ENCODE measurements around the gene BMP5.

Gene BMP5

GRCh38 chr6:55798571-55798970 lies 76.8 kb downstream of the BMP5 start:
- no peak for DNase-seq

GRCh38 chr6:55794136-55794812 lies 81.1 kb downstream of the BMP5 start:
- DNase-seq: no peak

GRCh38 chr6:55785273-55785672 lies 90.1 kb downstream of the BMP5 start:
- DNase-seq: no peak

GRCh38 chr6:55782275-55782674 lies 93.1 kb downstream of the BMP5 start:
- DNase-seq: no peak

GRCh38 chr6:55778705-55779104 lies 96.7 kb downstream of the BMP5 start:
- DNase-seq: no peak

GRCh38 chr6:55777469-55777868 lies 97.9 kb downstream of the BMP5 start:
- DNase-seq: no peak

- no peak for DNase-seq
Measured at GRCh38 chr6:55776113-55776512, 99.3 kb downstream of the BMP5 start.

GRCh38 chr6:55775029-55775318 lies 100.4 kb downstream of the BMP5 start:
- DNase-seq: no peak

GRCh38 chr6:55774286-55775028 lies 100.9 kb downstream of the BMP5 start:
- DNase-seq: no peak

GRCh38 chr6:55773620-55774216 lies 101.7 kb downstream of the BMP5 start:
- no peak for DNase-seq

- no peak for DNase-seq
Measured at GRCh38 chr6:55772730-55773129, 102.7 kb downstream of the BMP5 start.

- no peak for DNase-seq
Measured at GRCh38 chr6:55759536-55759935, 115.9 kb downstream of the BMP5 start.

GRCh38 chr6:55758156-55758937 lies 117.0 kb downstream of the BMP5 start:
- no peak for DNase-seq

- no peak for DNase-seq
Measured at GRCh38 chr6:55756531-55757031, 118.8 kb downstream of the BMP5 start.

GRCh38 chr6:55748880-55749279 lies 126.5 kb downstream of the BMP5 start:
- DNase-seq: no peak

- DNase-seq: no peak
Measured at GRCh38 chr6:55746473-55746872, 128.9 kb downstream of the BMP5 start.

- DNase-seq: no peak
Measured at GRCh38 chr6:55734256-55734655, 141.1 kb downstream of the BMP5 start.

- no peak for DNase-seq
Measured at GRCh38 chr6:55729665-55730064, 145.7 kb downstream of the BMP5 start.

GRCh38 chr6:55726144-55726543 lies 149.2 kb downstream of the BMP5 start:
- no peak for DNase-seq

GRCh38 chr6:55714831-55715230 lies 160.6 kb downstream of the BMP5 start:
- no peak for DNase-seq

GRCh38 chr6:55713436-55713835 lies 162.0 kb downstream of the BMP5 start:
- no peak for DNase-seq

GRCh38 chr6:55708711-55709110 lies 166.7 kb downstream of the BMP5 start:
- DNase-seq: no peak
